Stimulated activated CD8-positive, alpha-beta memory T cell treated with anti-CD3 and anti-CD28 coated beads, Interleukin-2, amount 100 ng/mL, for 1 hour (primary cell): ENCODE results near the gene ANTKMT.
"Not testable (repeated sequence)": the region's sequence is repeated elsewhere in the genome, so short reads cannot be mapped to it uniquely, and the experiment has no call there.

Experiments used
- DNase-seq, 2 donors: peaks; one replicate each; pipeline ENCODE4 v3.0.0-alpha.2; 2020; ENCODE audit warnings: low read depth in 2 of 2

The ANTKMT gene

DNA sequence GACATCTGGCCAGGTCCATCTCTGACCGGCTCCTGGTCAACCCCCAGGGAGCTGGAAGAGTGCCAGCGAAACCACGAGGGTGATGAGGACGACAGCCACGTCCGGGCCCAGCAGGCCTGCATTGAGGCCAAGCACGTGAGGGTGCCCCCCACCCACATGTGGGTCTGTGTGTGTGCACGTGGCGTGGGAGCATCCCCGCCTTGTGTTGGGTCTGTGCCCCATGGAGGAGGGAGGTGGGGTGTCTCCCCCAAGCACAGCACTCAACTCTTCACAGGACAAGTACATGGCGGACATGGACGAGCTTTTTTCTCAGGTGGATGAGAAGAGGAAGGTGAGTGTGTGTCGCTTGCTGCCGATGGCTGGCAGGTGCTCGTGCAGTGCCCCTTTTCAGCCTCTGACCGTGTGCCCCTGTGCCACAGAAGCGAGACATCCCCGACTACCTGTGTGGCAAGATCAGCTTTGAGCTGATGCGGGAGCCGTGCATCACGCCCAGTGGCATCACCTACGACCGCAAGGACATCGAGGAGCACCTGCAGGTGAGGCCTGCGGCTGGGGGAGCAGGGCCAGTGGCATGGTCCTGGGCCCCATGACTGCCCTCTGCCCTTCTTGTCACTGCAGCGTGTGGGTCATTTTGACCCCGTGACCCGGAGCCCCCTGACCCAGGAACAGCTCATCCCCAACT lies 39.1 kb upstream of the ANTKMT start:
- DNase-seq = no peak

- no peak for DNase-seq
These were observed 38.2 kb upstream of the ANTKMT start for GRCh38 chr16:682493-683395.

GRCh38 chr16:683396-684070 lies 37.4 kb upstream of the ANTKMT start:
- no peak for DNase-seq

- DNase-seq = peak; percentile 92
These were observed 36.7 kb upstream of the ANTKMT start, which contains the start of gene JMJD8 for GRCh38 chr16:684071-684794. JMJD8 (minus strand) TSS chr16:684334; CDS start chr16:684319, 15 bp downstream.

DNA sequence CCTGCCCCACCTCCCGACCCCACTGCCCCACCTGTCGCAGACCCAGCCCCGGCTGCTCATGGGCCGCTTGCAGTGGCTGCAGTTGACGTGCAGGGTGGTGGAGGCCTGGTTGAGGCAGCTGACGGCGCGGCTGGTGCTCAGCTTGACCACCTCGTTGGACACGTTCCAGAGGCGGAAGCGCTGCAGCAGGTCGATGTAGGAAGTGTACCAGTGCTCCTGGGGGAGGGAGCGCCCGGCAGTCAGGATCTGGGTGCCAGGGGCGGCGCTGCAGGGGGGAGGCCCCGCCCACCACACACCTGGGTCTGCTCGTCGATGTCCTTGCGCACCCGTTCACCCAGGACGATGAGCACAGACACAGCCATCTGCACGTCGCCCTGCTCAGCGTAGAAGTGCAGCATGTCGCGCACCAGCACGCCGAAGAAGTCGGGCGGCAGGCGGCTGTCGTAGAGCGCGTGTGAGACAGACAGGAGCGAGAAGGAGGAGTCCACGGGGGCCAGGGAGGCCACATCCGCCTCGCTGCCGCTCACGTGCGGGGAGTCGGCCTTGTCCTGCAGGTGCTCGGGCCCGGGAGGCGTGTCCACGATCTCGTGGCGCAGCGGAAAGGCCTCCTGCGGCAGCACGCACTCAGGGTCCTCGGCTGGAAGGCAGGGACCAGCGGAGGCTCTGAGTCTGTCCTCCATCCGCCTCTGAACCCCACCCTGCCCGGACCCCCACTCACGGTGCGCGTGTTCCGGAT lies 35.8 kb upstream of the ANTKMT start:
- DNase-seq = no peak

GRCh38 chr16:685967-686366 lies 35.0 kb upstream of the ANTKMT start:
- DNase-seq = no peak

GRCh38 chr16:686459-687260 lies 34.3 kb upstream of the ANTKMT start:
- no peak for DNase-seq

GRCh38 chr16:687499-687898 lies 33.4 kb upstream of the ANTKMT start:
- DNase-seq = no peak

- no peak for DNase-seq
These were observed 31.6 kb upstream of the ANTKMT start for GRCh38 chr16:689175-689897.

- not testable (repeated sequence) for DNase-seq
These were observed 29.7 kb upstream of the ANTKMT start for GRCh38 chr16:691242-691641.

DNA sequence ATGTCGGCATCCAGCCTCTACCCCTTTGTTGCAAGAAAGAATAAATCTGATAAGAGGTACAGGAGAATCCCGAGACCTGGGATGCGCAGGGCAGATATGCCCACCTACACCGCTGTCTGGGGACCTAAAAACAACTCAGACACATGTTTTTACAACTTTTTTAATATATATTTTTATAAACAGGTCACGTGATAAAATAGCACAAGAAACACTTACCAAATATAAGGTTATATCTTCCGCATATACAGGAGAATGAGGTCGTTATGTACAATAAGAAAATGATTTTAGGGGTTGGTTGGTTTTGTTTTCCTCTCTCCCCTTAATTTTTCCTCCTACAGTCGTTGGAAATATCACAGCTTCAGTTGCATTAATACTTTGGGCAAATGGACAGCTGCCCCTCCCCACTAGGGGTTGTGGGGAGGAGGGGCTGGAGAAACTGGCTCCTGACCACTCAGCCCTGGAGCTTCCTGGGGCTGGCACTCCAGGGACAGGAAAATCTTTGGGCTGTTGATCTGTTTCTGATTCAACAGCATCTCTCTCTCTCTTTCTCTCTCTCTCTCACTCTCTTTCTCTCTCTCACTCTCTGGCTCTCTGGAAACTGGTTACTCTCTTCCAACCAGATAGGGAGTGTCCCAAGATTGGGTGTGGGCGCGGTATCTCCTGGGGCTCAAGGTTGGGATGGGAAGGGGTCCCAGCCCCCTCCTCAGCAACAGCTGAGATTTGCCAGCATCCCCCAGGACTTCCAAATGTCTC lies 28.4 kb upstream of the ANTKMT start:
- DNase-seq = no peak

DNA sequence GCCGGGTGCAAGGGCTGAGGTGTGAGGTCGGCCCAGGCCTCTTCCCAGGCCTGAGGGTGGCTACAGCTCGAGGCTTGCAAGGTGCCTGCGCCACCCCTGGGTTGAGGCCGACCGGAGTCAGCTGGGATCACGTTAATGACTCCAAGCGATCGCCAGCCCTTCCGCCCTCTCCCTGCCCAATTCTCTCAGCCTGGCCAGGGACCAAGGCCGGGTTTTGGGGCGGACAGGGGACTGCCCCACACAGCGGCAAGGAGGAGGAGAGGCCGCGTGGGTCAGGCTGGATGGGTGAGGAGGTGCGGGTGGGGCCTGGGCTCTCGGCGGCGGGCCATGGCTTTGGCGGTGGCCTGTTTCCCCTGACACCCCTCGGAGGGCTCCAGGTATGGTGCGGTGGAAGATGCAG lies 27.6 kb upstream of the ANTKMT start:
- DNase-seq = no peak

GRCh38 chr16:693766-694165 lies 27.2 kb upstream of the ANTKMT start:
- DNase-seq = no peak

DNA sequence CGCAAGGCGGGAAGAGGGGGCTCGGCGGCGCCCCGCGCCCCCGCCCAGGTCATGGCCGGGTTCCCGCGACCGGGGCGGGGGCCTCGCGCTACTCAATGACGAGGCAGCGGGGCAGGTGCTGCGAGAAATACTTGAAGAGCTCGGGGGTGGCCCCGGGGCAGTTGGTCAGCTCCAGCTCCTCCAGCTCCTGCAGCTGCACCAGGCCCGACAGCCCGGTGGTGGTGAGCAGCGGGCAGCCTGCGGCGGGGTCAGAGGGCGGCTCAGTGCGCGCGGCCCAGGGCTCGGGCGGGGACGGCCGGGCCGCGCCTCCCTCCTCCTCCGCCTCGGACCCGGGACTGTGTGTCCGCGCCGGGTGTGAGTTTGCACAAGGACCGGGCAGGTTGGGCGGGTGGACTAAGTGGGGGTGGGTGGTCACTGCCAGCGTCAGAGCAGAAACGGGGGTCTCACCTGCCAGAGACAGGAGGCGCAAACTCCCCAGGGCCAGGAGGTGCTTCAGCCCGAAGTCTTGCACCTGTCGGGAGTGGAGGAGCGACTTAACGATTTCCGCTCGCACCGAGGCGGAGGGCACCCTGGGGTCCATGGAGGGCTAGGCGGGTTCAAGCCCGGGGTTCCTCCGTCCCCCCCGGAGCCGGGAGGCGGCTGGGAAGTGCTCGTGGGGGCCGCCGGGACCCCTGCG lies 26.6 kb upstream of the ANTKMT start:
- no peak for DNase-seq

DNA sequence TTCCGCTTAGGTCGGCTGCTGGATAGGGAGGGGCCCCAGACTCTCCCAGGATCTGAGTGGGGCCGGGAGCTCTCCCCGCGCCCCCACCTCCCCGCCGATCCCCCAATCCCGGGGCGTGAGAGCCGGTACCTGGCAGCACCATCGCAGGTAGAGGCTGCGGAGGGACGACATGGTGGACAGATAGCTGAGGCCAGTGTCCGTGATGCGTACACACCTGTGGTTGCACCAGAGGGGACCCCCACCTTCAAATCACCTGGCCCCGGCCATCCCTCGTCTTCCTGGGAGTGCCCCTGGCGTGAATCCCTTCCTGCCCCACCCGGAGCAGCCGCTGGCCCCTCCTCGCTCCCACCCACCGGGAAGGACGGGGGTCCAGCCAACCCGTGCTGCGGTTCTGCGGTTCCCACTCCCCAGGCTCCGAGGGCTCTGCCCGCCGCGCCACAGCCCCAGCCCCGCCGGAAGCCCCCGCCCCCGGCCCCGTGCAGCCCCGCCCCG lies 26.0 kb upstream of the ANTKMT start:
- DNase-seq = no peak

DNA sequence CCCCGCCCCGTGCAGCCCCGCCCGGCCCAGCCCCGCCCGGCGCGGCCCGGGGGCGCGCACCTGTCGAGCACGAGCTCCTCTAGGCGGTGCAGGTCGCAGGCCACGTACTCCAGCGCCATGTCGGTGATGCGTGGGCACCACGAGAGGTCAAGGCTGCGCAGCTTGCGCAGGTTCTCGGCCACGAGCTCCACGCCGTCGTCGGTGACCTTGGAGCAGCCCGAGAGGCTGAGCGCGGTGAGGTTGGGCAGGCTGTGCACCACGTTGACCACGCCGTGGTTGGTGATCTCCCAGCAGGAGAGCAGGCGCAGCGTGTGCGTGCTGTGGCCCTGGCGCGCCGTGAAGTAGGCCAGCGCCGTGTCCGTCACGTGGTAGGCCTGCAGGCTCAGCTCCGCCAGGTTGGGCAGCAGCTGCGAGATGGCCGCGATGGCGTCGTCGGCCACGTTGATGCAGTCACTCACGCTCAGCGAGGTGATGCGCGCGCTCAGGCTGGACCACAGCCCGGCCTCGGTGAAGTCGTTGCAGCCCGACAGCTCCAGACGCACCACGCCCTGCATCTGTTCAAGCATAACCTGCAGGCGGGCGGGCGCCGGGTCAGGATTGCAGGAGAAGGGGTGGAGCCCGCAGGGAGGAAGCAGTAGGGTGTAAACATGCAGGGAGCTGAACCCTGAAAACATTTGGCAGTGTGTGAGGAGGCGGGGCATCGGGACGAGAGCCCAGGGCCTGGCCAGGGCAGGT lies 25.4 kb upstream of the ANTKMT start:
- DNase-seq = peak; percentile 29 to 42

GRCh38 chr16:698911-699671 lies 21.9 kb upstream of the ANTKMT start:
- DNase-seq = no peak
